HUES6 (cell line): ENCODE data around the gene DDX24.

Experiments used
- H3K27ac ChIP-seq: 2 replicates; pipeline ENCODE4 v1.7.0; 2013; ENCODE audit warnings: low read depth, mild to moderate bottlenecking, low read length, inconsistent platforms
- H3K27me3 ChIP-seq: 2 replicates; pipeline ENCODE4 v1.6.1; 2013; ENCODE audit warnings: low read length; ENCODE audit not compliant: control insufficient read depth, insufficient read depth
- H3K36me3 ChIP-seq: 2 replicates; pipeline ENCODE4 v1.6.1; 2013; ENCODE audit warnings: low read length; ENCODE audit not compliant: control insufficient read depth, insufficient read depth
- H3K4me1 ChIP-seq: 2 replicates; pipeline ENCODE4 v1.6.1; 2013; ENCODE audit warnings: low read length; ENCODE audit not compliant: control insufficient read depth, insufficient read depth
- H3K4me3 ChIP-seq: 2 replicates; pipeline ENCODE4 v1.5.1; 2013; ENCODE audit warnings: low read depth, low read length
- H3K9ac ChIP-seq: one replicate; pipeline ENCODE4 v1.6.1; 2013; ENCODE audit warnings: mild to moderate bottlenecking, low read length
- H3K9me3 ChIP-seq: 2 replicates; pipeline ENCODE4 v1.6.1; 2013; ENCODE audit warnings: low read depth, low read length; ENCODE audit not compliant: control insufficient read depth, insufficient read depth

DDX24 gene

DNA sequence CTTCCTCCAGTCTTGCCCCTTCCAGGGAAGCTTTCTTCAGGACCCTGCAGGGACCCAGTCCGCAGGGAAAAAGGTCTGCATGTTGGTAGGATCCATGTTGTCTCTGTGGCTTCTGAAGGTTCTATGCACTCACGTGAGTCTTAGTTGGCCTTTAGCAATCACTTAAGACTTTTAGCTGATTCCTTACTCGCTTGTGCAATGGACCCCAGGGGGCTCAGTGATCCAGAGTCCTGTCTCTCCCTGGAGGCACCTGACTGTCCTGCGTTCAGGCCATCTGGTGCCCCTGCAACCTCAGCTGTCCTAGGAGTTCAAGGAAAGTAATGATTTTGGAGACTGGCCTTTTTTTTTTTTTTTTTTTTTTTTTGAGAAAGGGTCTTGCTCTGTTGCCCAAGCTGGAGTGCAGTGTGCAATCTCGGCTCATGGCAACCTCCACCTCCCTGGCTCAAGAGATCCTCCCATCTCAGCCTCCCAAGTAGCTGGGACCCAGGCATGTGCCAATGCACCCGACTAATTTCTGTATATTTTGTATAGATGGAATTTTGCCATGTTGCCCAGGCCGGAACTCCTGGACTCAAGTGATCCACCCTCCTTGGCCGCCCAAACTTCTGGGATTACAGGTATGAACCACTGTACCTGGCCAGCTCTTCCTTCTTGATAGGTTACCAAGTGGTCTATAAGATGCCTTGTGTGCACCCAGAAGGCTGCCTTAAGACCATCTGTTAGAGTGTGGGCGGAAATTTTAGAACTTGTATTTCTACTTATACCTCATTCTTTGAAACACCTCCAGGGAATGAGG, 43.8 kb upstream of the DDX24 start:
- Histone ChIP-seq H3K27me3 (no peaks in the 10 kb centered on the region; the same call in 1 of the 2 replicates), H3K9me3 (peaks cover 6% of the 10 kb centered on the region; the same call in 1 of the 2 replicates), H3K4me3 (no peak overlapping the region), H3K9ac (no peak overlapping the region), H3K4me1 (peaks cover 5% of the 10 kb centered on the region; the same call in 1 of the 2 replicates), H3K36me3 (no peaks in the 10 kb centered on the region), H3K27ac (no peak overlapping the region)

- Histone ChIP-seq H3K27me3 (no peaks in the 10 kb centered on the region; the same call in 1 of the 2 replicates), H3K4me3 (no peak overlapping the region), H3K9ac (no peak overlapping the region), H3K9me3 (peaks cover 8% of the 10 kb centered on the region; the same call in 1 of the 2 replicates), H3K27ac (no peak overlapping the region), H3K36me3 (no peaks in the 10 kb centered on the region), H3K4me1 (peaks cover 5% of the 10 kb centered on the region; the same call in 1 of the 2 replicates)
Observed at GRCh38 chr14:94123868-94124267, 42.9 kb upstream of the DDX24 start.

GRCh38 chr14:94123296-94123695, 42.3 kb upstream of the DDX24 start:
- H3K9ac ChIP-seq = no peak overlapping the region
- no peaks in the 10 kb centered on the region for H3K4me1 ChIP-seq
- H3K27ac ChIP-seq = no peak overlapping the region
- no peaks in the 10 kb centered on the region for H3K36me3 ChIP-seq
- peaks cover 8% of the 10 kb centered on the region; the same call in 1 of the 2 replicates for H3K9me3 ChIP-seq
- no peaks in the 10 kb centered on the region; the same call in 1 of the 2 replicates for H3K27me3 ChIP-seq
- no peak overlapping the region for H3K4me3 ChIP-seq

GRCh38 chr14:94122438-94122837, 41.4 kb upstream of the DDX24 start:
- no peak overlapping the region for H3K9ac ChIP-seq
- H3K4me1 ChIP-seq = no peaks in the 10 kb centered on the region
- no peak overlapping the region for H3K27ac ChIP-seq
- H3K27me3 ChIP-seq = no peaks in the 10 kb centered on the region; the same call in 1 of the 2 replicates
- no peak overlapping the region for H3K4me3 ChIP-seq
- H3K9me3 ChIP-seq = peaks cover 8% of the 10 kb centered on the region; the same call in 1 of the 2 replicates
- H3K36me3 ChIP-seq = no peaks in the 10 kb centered on the region

- no peaks in the 10 kb centered on the region; the same call in 1 of the 2 replicates for H3K27me3 ChIP-seq
- no peaks in the 10 kb centered on the region for H3K36me3 ChIP-seq
- H3K9me3 ChIP-seq = peaks cover 8% of the 10 kb centered on the region; the same call in 1 of the 2 replicates
- H3K4me3 ChIP-seq = no peak overlapping the region
- no peaks in the 10 kb centered on the region for H3K4me1 ChIP-seq
- no peak overlapping the region for H3K27ac ChIP-seq
- H3K9ac ChIP-seq = no peak overlapping the region
Observed at GRCh38 chr14:94121485-94121884, 40.5 kb upstream of the DDX24 start.

GRCh38 chr14:94120667-94121340, 39.8 kb upstream of the DDX24 start:
- peaks cover 8% of the 10 kb centered on the region; the same call in 1 of the 2 replicates for H3K9me3 ChIP-seq
- no peak overlapping the region for H3K27ac ChIP-seq
- H3K9ac ChIP-seq = no peak overlapping the region
- H3K4me1 ChIP-seq = no peaks in the 10 kb centered on the region
- no peak overlapping the region for H3K4me3 ChIP-seq
- H3K36me3 ChIP-seq = no peaks in the 10 kb centered on the region
- peaks cover 4% of the 10 kb centered on the region; the same call in 1 of the 2 replicates for H3K27me3 ChIP-seq

- no peak overlapping the region for H3K9ac ChIP-seq
- no peak overlapping the region for H3K4me3 ChIP-seq
- H3K27me3 ChIP-seq = peaks cover 4% of the 10 kb centered on the region; the same call in 1 of the 2 replicates
- H3K27ac ChIP-seq = no peak overlapping the region
- no peaks in the 10 kb centered on the region for H3K4me1 ChIP-seq
- no peaks in the 10 kb centered on the region for H3K36me3 ChIP-seq
- H3K9me3 ChIP-seq = peaks cover 8% of the 10 kb centered on the region; the same call in 1 of the 2 replicates
Observed at GRCh38 chr14:94119071-94119470, 38.1 kb upstream of the DDX24 start.

- H3K36me3 ChIP-seq = no peaks in the 10 kb centered on the region
- no peak overlapping the region for H3K27ac ChIP-seq
- H3K4me1 ChIP-seq = no peaks in the 10 kb centered on the region
- peaks cover 8% of the 10 kb centered on the region; the same call in 1 of the 2 replicates for H3K9me3 ChIP-seq
- peaks cover 4% of the 10 kb centered on the region; the same call in 1 of the 2 replicates for H3K27me3 ChIP-seq
- no peak overlapping the region for H3K4me3 ChIP-seq
- no peak overlapping the region for H3K9ac ChIP-seq
Observed at GRCh38 chr14:94117856-94118255, 36.9 kb upstream of the DDX24 start.

GRCh38 chr14:94116701-94117100, 35.7 kb upstream of the DDX24 start:
- Histone ChIP-seq H3K4me1 (no peaks in the 10 kb centered on the region), H3K4me3 (no peak overlapping the region), H3K36me3 (no peaks in the 10 kb centered on the region), H3K9ac (no peak overlapping the region), H3K27ac (no peak overlapping the region), H3K27me3 (peaks cover 4% of the 10 kb centered on the region; the same call in 1 of the 2 replicates), H3K9me3 (peaks cover 8% of the 10 kb centered on the region; the same call in 1 of the 2 replicates)

DNA sequence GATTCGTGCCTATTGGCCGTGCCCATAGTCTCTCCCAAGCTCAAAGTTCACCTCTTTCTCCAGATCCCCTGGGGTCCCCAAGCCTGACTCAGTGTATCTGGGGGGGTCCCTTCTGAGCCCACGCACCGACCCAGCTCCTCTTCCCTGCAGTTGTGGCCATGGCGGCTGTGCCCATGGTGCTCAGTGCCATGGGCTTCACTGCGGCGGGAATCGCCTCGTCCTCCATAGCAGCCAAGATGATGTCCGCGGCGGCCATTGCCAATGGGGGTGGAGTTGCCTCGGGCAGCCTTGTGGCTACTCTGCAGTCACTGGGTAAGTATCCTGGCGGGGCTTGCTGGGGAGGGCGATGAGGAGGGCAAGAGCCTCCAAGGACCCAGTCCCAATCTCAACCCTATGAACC, 34.6 kb upstream of the DDX24 start:
- Histone ChIP-seq H3K9me3 (peaks cover 5% of the 10 kb centered on the region; the same call in 1 of the 2 replicates), H3K4me1 (0 out of 2 replicates have a peak, but pooled peaks cover 3% of the 10 kb centered on the region), H3K9ac (no peak overlapping the region), H3K36me3 (no peaks in the 10 kb centered on the region), H3K27ac (no peak overlapping the region), H3K27me3 (0 out of 2 replicates have a peak, but pooled peaks cover 4% of the 10 kb centered on the region), H3K4me3 (no peak overlapping the region)
